ENCODE results near the gene DNAJC25.

DNA sequence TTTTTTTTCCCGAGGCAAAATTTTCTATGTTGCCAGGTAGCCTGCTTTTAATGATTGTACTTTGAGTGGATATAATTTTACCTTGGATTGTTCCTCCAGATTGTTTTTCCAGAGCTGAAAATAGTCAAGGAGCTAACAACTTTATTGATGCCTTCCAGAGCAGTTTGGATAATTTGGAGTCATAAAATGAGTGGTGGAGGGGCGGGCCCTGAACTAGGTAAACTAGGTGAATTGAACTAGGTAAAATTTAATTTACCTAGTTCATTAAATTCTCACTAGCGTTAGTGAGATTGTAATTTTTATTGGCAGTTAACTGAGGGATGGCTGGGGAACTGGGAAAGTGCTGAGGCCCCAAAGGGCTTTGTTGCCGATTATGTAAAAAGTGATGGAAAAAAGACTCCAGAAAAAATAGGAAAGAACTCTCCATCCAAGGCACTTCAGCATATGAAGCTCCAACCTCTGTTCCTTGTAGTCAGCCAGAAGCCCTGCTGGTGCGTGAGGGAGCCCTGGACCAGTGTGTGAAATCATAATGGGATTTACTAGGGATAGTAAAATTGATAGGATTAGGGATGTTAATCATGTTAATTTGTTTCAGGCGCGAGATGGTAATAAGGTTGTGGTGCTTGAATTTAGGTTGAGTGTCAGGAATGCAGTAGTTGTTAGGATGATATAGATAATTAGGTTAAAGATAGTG, 1.7 kb downstream of the DNAJC25 start:
- TF ChIP-seq, protein P1, sequence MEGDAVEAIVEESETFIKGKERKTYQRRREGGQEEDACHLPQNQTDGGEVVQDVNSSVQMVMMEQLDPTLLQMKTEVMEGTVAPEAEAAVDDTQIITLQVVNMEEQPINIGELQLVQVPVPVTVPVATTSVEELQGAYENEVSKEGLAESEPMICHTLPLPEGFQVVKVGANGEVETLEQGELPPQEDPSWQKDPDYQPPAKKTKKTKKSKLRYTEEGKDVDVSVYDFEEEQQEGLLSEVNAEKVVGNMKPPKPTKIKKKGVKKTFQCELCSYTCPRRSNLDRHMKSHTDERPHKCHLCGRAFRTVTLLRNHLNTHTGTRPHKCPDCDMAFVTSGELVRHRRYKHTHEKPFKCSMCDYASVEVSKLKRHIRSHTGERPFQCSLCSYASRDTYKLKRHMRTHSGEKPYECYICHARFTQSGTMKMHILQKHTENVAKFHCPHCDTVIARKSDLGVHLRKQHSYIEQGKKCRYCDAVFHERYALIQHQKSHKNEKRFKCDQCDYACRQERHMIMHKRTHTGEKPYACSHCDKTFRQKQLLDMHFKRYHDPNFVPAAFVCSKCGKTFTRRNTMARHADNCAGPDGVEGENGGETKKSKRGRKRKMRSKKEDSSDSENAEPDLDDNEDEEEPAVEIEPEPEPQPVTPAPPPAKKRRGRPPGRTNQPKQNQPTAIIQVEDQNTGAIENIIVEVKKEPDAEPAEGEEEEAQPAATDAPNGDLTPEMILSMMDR (IDR thresholded peaks at IDR 0.05; ENCODE audit: low read length), result no peak
- TF ChIP-seq EZH2 (optimal IDR thresholded peaks at IDR 0.05; ENCODE audit: low read depth, low read length), result no peak
- TF ChIP-seq EZH2phosphoT487 (IDR thresholded peaks at IDR 0.05; ENCODE audit: low read length), result no peak
